ENCODE measurements around the gene SEL1L.
"Not testable (repeated sequence)": the region's sequence is repeated elsewhere in the genome, so short reads cannot be mapped to it uniquely, and the experiment has no call there.

Gene SEL1L

GRCh38 chr14:81523616-81524015 lies 10.0 kb downstream of the SEL1L start:
- no peak for DNase-seq

GRCh38 chr14:81523016-81523415 lies 10.6 kb downstream of the SEL1L start:
- DNase-seq, result no peak

DNA sequence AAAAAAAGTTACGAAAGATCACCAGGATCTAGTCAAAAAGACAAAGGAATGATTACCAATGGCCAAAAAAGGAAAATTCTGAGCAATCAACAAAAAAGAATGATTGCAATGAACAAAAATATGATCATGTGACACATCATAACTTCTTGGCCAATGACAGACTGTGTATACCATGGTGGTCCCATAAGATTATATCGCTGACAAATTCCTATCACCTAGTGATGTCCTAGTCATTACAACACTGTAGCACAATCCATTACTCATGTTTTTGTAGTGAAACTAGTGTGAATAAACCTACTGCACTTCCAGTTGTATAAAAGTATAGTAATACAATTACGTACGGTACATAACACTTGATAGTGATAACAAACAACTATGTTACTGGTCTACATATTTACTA lies 12.3 kb downstream of the SEL1L start:
- no peak for DNase-seq

GRCh38 chr14:81519200-81520011 lies 14.2 kb downstream of the SEL1L start:
- peak; percentile 82 for DNase-seq

DNA sequence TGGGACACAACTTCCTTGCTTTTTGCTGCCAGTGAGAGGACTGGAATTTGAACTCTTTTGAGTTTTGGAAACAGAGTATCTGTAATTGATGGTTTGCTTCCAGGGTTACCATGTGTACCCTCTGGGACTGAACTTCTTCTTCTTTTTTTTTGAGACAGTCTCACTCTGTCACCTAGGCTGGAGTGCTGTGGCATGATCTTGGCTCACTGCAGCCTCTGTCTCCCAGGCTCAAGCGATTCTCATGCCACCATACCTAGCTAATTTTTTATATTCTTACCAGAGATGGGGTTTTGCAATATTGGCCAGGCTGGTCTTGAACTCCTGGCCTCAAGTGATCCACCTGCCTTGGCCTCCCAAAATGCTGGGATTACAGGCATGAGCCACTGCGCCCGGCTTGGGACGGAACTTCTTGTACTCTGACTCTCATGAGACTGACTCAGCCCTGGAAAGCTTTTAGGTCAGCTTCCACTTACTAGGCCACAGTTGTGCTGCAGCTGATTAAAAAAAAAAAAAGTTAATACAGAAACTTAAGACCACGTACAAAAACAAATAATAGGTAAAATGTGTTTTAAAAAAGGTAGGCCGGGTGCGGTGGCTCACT lies 15.8 kb downstream of the SEL1L start:
- peak; percentile 36 for DNase-seq

GRCh38 chr14:81516986-81517797 lies 16.5 kb downstream of the SEL1L start:
- DNase-seq, result peak; percentile 86

DNA sequence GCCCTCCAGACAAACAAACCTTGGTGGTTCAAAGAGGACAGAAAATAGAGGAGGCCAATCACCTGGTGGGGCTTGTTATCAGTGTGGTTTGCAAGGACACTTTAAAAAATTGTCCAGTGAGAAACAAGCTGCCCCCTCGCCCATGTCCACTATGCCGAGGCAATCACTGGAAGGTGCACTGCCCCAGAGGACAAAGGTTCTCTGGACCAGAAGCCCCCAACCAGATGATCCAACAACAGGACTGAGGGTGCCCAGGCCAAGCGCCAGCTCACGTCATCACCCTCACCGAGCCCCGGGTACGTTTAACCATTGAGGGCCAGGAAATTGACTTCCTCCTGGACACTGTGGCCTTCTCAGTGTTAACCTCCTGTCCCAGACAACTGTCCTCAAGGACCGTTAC lies 17.7 kb downstream of the SEL1L start:
- DNase-seq, result not testable (repeated sequence)

DNA sequence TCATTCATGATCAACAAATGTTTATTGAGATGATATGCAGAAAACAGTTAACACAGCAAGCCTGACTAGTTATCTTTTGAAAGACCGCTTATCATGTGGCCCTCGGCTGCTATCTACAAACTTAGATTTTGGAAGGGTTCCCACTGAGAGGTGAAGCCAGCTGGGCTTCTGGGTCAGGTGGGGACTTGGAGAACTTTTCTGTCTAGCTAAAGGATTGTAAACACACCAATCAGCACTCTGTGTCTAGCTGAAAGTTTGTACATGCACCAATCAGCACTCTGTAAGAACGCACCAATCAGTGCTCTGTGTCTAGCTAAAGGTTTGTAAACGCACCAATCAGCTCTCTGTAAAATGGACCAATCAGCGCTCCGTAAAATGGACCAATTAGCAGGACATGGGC lies 20.8 kb downstream of the SEL1L start:
- DNase-seq, result not testable (repeated sequence)

GRCh38 chr14:81511111-81511904 lies 22.3 kb downstream of the SEL1L start:
- DNase-seq, result peak; percentile 48

DNA sequence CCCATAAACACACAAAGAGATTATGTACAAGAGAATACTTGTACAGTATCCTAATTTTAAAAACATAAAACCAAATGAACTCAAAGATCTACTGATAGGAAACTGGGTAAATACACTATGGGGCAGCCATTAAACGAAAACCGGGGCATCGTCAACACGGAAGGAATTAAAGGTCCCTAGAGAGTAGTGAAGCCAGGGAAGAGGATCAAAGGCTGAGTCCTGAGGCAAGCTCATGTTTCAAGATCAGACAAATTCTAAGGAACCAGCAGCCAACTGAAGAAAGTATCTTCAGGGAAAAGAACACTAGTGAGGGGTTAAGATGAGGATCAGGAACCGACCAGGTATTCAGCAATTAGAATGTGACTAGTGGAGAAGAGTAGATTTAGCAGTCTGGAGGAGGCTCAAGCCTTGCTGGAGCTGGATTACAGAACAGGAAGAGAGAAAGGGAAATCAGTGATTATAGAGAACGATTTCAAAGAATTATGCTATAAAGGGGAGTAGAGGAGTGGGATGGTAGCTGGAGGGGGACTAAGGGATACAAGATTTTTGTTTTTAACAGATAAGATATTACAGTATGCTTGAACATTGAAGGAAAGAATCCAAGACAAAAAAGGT lies 23.7 kb downstream of the SEL1L start:
- DNase-seq, result no peak

DNA sequence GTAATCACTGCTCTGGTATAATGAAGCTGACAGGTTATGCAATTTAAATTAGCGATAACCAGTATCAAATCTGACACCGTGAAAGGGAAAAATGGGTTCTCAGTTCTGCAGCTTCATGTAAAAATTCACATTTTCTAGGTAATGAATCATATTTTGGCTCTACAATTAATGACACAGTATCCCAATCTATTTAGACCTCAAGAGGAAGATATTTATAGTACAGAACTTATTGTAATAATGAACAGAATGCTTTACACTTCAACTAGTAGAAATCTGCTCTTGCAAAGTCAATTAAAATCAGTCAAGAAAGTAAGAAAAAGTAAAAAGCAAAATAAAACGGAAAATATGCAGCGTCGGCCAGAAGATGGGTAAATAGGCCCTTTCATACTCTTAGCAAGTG lies 24.3 kb downstream of the SEL1L start:
- no peak for DNase-seq

DNA sequence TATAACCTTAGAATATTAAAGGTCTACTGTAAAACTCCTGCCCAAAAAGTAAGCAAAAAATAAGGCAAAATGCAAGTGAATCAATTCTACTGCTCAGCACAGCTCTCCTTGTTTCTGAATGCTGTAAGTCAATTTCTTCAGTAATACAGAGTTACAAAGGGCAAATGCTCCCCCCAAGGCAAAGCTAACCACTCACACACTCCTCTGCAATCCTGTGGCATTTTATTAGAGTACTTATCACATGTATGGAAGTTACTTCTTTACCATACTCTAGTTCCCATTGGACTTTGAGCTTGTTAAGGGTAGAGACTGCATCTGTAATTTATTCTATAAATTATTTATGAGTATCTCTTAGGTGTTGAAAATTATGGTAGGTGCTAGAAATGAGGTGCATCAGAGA lies 27.2 kb downstream of the SEL1L start:
- no peak for DNase-seq

GRCh38 chr14:81504864-81505263 lies 28.8 kb downstream of the SEL1L start:
- no peak for DNase-seq

DNA sequence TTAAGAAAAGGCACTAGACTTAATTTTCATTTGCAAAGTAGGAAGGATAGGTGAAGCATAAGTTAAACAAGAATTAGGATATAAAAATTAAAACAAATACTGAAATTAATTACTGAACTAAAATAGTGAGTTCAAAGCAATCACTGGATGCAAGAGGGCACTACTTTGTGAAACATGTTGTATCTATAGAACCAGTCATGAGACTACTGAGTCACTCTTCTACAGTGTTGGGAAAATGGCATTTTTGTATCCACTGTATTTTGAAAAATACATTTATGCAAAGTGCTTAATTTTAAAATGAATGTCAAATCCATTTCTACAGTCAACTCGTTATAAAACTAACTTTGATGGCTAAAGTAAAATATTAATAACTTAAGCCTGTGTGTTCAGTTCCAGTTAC lies 47.9 kb downstream of the SEL1L start:
- DNase-seq, result no peak

DNA sequence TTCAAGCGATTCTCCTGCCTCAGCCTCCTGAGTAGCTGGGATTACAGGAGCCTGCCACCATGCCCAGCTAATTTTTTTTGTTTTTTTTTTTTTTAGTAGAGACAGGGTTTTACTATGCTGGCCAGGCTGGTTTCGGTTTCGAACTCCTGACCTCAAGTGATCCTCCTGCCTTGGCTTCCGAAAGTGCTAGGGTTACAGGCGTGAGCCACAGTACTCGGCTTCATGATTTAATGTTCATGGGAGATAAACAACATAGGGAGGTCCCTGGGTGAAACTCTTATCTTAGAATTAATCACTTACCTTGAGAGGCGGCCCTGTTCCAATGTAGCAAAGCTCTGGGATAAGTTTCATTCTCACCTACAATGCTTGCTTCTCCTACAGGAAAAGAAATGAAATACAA lies 48.3 kb downstream of the SEL1L start:
- no peak for DNase-seq

GRCh38 chr14:81484120-81484519 lies 49.5 kb downstream of the SEL1L start:
- DNase-seq, result no peak

DNA sequence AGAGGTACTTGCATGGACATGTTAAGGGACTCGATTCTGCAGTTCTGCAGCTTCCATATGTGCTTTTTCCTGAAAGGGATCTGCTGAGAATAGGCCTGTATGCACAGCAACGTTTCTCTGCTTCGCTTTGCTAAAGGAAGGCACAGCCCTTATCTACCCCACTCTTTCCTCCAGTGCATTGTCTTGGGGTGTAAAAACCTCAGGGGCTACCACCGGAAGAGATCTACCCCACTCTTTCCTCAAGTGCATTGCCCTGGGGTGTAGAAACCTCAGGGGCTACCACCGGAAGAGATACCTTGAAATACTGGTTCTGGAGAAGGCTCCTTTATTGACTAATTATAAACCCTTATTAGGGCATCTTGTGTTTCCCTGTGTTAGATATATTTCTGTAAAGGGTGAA lies 52.9 kb downstream of the SEL1L start:
- no peak for DNase-seq

DNA sequence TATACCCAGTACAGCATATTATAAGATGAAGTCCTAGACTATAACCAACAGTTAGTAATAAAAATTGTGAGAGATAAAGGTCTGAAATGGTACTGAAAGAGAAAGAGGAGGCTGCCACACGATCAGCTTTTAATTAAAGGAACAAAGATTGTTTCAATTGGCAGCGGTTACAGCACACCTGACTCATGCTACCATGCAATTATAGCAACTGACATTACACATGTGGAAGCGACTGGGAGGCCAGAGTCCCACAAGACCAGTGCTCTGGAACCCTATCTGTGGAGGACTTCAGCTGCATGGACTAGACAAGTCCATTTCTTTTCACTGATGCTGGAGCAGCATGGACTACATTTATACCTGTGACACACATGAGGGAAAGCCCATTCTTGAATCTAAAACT lies 55.2 kb downstream of the SEL1L start:
- DNase-seq, result no peak

GRCh38 chr14:81476816-81477215 lies 56.8 kb downstream of the SEL1L start:
- no peak for DNase-seq

GRCh38 chr14:81474685-81475324 lies 58.8 kb downstream of the SEL1L start:
- DNase-seq, result no peak

- DNase-seq, result peak; percentile 28
Observed at GRCh38 chr14:81474148-81474492, 59.5 kb downstream of the SEL1L start.

All from suppressor macrophage treated with lipopolysaccharide for 4 hours (primary cell).